ENCODE data around the gene ASPSCR1.

GRCh38 chr17:82019690-82020571 lies 42.5 kb downstream of the ASPSCR1 start:
- peak; percentile 94 for TF ChIP-seq CTCF (IDR thresholded peaks at IDR 0.05; ENCODE audit: insufficient read depth, low read length, poor library complexity, severe bottlenecking)
- no peak for TF ChIP-seq EZH2phosphoT487 (conservative IDR thresholded peaks at IDR 0.05; ENCODE audit: low read length)

Data from SU-DHL-6 (cell line).